ENCODE results near the gene S100A11.

DNA sequence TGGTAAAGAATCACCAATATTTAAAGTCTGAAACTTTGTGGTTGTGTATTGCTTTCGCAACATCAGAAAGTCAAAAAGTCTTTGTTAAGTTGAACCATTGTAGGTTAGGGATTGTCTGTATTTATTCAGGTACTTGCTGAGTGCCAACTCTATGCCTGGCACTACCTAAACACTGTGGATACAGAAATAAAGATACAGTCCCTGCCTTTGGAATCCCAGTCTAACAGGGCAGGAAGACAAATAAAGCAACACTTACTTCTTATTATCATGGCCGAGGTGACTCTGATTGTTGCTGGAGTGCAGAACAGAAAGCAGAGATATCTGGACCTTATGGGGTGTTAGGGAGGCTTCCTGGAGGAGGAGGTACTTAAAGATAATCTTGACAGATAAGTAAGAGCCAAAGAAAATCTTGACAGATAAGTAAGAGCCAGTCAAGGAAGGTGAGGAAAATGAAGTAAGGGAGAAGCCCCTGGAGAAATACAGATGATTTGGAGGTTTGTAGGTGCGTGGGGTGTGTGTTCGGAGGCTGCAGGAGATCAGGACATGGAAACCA is 31.4 kb downstream of the S100A11 start:
- TF ChIP-seq POLR2AphosphoS5 (IDR thresholded peaks at IDR 0.05) (no peak), CTCF (IDR thresholded peaks at IDR 0.05) (no peak), POLR2A (IDR thresholded peaks at IDR 0.05) (no peak)

All from suprapubic skin (tissue), 4 donors.